ENCODE measurements around the gene MYO1B. TPM values are rescaled to one million over a fixed set of nuclear protein-coding genes. Genes with fewer than 3 reads are reported as not detected.

The MYO1B gene
- total and polyA plus RNA-seq, 2 of the 4 experiments (the other 2 are of a cell fraction) = 57.2 to 116 TPM

DNA sequence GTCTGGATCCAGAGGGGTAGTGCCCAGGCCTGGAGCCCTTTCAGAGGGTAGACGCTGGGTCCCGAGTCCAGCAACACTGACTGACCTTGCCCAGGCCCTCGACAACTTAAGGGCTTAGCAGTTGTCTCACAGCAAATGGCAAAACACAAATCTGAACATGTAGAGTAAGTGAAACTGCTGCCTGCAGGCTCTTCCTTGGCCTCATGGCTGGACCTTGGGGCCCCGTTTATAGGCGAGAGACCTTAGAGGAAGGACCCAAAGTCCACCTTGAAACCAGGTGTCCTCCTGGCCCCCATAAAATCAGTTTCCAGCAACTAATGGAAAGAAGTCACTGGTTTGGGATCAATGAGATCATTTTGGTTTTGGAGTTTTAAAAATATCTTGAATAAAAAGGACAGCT, 154.4 kb downstream of the MYO1B start:
- Histone ChIP-seq H3K4me3 (ENCODE audit: insufficient read depth, low read depth, low read length) (no peak overlapping the region), H2BK15ac (ENCODE audit: low read depth, low read length) (peak overlapping the region; percentile 17; the same call in 1 of the 3 replicates), H4K8ac (ENCODE audit: low read depth in 2 of 2, low read length in 2 of 2) (peak overlapping the region in 1 of 2 experiments; percentile 47; a peak in 1 of 4 replicates), H3K9me1 (ENCODE audit: insufficient read depth, low read length) (peaks cover 10% of the 10 kb centered on the region), H3K27me3 (ENCODE audit: control insufficient read depth, insufficient read depth, low read length) (no peaks in the 10 kb centered on the region), H2BK20ac (ENCODE audit: low read depth, low read length) (peak overlapping the region; percentile 40), H2AFZ (replicated peaks; ENCODE audit: low read length, poor library complexity) (no peak overlapping the region), H3K9me3 (ENCODE audit: control insufficient read depth, insufficient read depth, low read length) (no peaks in the 10 kb centered on the region), H3K14ac (replicated peaks; ENCODE audit: low read depth, low read length) (no peak overlapping the region), H3K18ac (ENCODE audit: low read depth, low read length) (peak overlapping the region; percentile 76), H2AK5ac (ENCODE audit: low read depth, low read length) (no peak overlapping the region), H3K56ac (ENCODE audit: extremely low read depth, insufficient read depth, low read length) (no peak overlapping the region), H2BK120ac (ENCODE audit: low read depth, low read length) (peak overlapping the region; percentile 74; the same call in 1 of the 2 replicates), H3K23ac (ENCODE audit: low read depth, low read length) (no peak overlapping the region), H2AK9ac (replicated peaks; ENCODE audit: low read depth, low read length, poor library complexity) (no peak overlapping the region), H3K36me3 (ENCODE audit: control insufficient read depth, insufficient read depth, low read length) (peaks cover 44% of the 10 kb centered on the region), H4K5ac (ENCODE audit: low read depth, low read length) (peak overlapping the region; percentile 35; the same call in 1 of the 2 replicates), H4K91ac (ENCODE audit: insufficient read depth, low read depth, low read length) (peak overlapping the region; percentile 9; the same call in 1 of the 2 replicates), H3K79me1 (ENCODE audit: low read depth in 1 of 2, low read length in 2 of 2) (peaks cover 8 to 25% of the 10 kb centered on the region in 2 experiments; a peak in 3 of 4 replicates), H3K4me1 (ENCODE audit: control insufficient read depth, insufficient read depth, low read length) (peaks cover 25% of the 10 kb centered on the region), H3K4me2 (ENCODE audit: low read depth, low read length) (no peak overlapping the region), H3K4ac (ENCODE audit: low read depth, low read length) (peak overlapping the region; percentile 41), H3K9ac (ENCODE audit: low read depth, low read length) (no peak overlapping the region), H2BK5ac (ENCODE audit: low read depth, low read length, poor library complexity, severe bottlenecking) (peak overlapping the region; percentile 11), H3K27ac (ENCODE audit: insufficient read depth, low read length) (peak overlapping the region; percentile 63), H4K20me1 (ENCODE audit: insufficient read depth, low read length) (no peaks in the 10 kb centered on the region)
- intact Hi-C loops (cut with micrococcal nuclease) = no loop called here
- in situ Hi-C loops (cut with MboI; ENCODE audit: low sequenced_read_pairs) = no loop called here
- no TSS peak for BruUV-seq (replicated peaks)
- CTCF ChIA-PET = no interaction called here
- ATAC-seq (ENCODE audit: low read depth) (no peak), DNase-seq (no peak)
- TF ChIP-seq FOS (IDR thresholded peaks at IDR 0.05; ENCODE audit: low read depth, low read length) (no peak), BHLHE40 (IDR thresholded peaks at IDR 0.05; ENCODE audit: low read depth, low read length) (no peak), POLR2A (IDR thresholded peaks at IDR 0.05; ENCODE audit: low read depth, low read length) (no peak), CHD1 (IDR thresholded peaks at IDR 0.05; ENCODE audit: low read depth, low read length) (no peak), RAD21 (IDR thresholded peaks at IDR 0.05; ENCODE audit: low read length) (no peak), NFE2L2 (IDR thresholded peaks at IDR 0.05; ENCODE audit: low read depth, low read length) (no peak), RCOR1 (IDR thresholded peaks at IDR 0.05; ENCODE audit: insufficient replicate concordance, low read length) (no peak), MAZ (IDR thresholded peaks at IDR 0.05; ENCODE audit: borderline replicate concordance, low read depth, low read length) (no peak), CEBPB (IDR thresholded peaks at IDR 0.05; ENCODE audit: low read depth, low read length) (no peak), MXI1 (IDR thresholded peaks at IDR 0.05; ENCODE audit: borderline replicate concordance, low read depth, low read length) (no peak), RFX5 (IDR thresholded peaks at IDR 0.05; ENCODE audit: low read depth, low read length) (no peak), MAFK (IDR thresholded peaks at IDR 0.05; ENCODE audit: low read depth, low read length) (no peak)
- TF ChIP-seq, protein P1, sequence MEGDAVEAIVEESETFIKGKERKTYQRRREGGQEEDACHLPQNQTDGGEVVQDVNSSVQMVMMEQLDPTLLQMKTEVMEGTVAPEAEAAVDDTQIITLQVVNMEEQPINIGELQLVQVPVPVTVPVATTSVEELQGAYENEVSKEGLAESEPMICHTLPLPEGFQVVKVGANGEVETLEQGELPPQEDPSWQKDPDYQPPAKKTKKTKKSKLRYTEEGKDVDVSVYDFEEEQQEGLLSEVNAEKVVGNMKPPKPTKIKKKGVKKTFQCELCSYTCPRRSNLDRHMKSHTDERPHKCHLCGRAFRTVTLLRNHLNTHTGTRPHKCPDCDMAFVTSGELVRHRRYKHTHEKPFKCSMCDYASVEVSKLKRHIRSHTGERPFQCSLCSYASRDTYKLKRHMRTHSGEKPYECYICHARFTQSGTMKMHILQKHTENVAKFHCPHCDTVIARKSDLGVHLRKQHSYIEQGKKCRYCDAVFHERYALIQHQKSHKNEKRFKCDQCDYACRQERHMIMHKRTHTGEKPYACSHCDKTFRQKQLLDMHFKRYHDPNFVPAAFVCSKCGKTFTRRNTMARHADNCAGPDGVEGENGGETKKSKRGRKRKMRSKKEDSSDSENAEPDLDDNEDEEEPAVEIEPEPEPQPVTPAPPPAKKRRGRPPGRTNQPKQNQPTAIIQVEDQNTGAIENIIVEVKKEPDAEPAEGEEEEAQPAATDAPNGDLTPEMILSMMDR (conservative IDR thresholded peaks at IDR 0.05; ENCODE audit: low read depth, low read length) = no peak
- TF ChIP-seq, protein P2, sequence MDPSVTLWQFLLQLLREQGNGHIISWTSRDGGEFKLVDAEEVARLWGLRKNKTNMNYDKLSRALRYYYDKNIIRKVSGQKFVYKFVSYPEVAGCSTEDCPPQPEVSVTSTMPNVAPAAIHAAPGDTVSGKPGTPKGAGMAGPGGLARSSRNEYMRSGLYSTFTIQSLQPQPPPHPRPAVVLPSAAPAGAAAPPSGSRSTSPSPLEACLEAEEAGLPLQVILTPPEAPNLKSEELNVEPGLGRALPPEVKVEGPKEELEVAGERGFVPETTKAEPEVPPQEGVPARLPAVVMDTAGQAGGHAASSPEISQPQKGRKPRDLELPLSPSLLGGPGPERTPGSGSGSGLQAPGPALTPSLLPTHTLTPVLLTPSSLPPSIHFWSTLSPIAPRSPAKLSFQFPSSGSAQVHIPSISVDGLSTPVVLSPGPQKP (IDR thresholded peaks at IDR 0.05; ENCODE audit: borderline replicate concordance, low read depth, low read length) = no peak
- TF ChIP-seq, protein P3, sequence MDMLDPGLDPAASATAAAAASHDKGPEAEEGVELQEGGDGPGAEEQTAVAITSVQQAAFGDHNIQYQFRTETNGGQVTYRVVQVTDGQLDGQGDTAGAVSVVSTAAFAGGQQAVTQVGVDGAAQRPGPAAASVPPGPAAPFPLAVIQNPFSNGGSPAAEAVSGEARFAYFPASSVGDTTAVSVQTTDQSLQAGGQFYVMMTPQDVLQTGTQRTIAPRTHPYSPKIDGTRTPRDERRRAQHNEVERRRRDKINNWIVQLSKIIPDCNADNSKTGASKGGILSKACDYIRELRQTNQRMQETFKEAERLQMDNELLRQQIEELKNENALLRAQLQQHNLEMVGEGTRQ (IDR thresholded peaks at IDR 0.05; ENCODE audit: low read depth, low read length) = no peak
- POLR2A ChIA-PET (ENCODE audit: unreplicated experiment) = no interaction called here
- dilution Hi-C loops (cut with HindIII; ENCODE audit: low sequenced_read_pairs, unreplicated experiment) = no loop called here
- 100% methylated on average over 1 of the region's 5 CpGs; no CpG with 5 or more reads in 1 of the 2 experiments for WGBS, 2 experiments (ENCODE audit: extremely low coverage in 2 of 2, insufficient read length in 1 of 2)

Data from IMR-90 (cell line).